ENCODE results near the gene SLC25A20.
"Not testable (repeated sequence)": the region's sequence is repeated elsewhere in the genome, so short reads cannot be mapped to it uniquely, and the experiment has no call there.

Gene SLC25A20, protein sequence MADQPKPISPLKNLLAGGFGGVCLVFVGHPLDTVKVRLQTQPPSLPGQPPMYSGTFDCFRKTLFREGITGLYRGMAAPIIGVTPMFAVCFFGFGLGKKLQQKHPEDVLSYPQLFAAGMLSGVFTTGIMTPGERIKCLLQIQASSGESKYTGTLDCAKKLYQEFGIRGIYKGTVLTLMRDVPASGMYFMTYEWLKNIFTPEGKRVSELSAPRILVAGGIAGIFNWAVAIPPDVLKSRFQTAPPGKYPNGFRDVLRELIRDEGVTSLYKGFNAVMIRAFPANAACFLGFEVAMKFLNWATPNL

DNA sequence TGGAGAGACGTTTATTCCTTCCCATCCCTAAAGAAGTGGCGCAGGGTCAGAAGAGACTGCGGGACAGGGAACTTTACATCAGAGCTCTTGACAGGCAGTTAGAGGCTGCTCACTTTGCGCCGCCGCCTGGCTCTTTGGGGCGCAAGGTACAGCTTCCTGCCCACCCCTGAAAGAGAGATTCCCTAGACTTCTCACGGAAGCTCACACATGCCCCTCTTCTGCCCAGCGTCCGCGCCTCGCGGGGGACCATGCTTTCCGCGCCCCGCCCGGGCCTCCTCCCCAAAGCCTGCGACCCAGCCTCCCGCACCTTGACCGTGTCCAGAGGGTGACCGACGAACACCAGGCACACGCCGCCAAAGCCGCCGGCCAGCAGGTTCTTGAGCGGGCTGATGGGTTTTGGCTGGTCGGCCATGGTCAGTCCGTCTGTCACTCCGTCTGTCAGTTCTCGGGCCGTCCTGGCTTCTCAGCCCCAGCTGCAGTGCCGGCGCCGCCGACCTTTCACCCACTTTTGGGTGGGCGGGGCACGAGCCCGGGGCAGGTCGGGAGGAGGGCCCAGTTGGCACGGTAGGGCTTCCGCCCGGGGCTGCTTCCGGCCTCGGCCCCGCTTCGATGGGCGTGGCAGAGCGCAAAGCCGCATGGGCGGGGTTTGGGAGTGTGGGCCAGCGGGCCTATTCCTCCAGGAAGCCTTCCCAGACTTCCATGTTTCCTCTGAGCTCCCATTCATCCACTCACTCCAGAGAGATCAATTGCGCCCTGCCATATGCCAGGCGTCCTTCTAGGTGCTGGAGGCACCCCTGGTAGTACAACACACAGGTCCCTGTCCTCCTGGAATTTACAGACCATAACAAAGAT, at the start of gene SLC25A20:
TSS of gene SLC25A20 (minus strand) at position 500 of the 852 bp plus-strand sequence. CDS start at position 412, 88 bp downstream.
- DNase-seq (ENCODE audit: low read depth) = peak; percentile 80

DNA sequence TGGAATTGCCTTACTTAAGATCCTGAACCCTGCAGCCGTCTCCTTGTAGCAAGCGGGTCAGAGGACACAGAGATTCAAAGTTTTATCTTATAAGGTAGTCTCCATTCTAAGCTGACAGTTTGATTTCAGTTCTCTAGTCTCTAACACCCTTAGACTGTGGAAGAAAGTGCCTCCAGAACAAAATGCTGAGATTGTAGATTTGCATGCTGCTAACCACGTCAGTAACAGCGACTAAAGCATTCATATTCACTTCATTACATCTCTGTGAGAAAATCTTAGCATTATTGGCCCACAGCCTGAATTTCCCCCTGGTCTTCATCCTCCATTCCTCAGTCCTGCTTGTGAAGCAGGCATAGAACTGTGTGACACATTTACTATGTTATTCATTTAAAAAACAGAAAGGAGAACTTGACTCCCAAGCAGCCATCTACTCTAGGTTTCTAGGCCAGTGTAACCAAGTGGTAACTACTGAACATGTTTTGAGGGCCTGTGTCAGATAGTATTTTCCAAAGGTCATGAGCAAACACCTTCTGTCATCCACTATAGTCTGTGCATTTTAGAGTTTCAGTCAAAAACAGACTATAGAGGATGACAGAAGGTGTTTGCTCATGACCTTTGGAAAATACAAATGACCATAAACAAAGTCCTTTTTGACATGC, 47.3 kb upstream of the SLC25A20 start:
- DNase-seq (ENCODE audit: low read depth) = no peak

DNA sequence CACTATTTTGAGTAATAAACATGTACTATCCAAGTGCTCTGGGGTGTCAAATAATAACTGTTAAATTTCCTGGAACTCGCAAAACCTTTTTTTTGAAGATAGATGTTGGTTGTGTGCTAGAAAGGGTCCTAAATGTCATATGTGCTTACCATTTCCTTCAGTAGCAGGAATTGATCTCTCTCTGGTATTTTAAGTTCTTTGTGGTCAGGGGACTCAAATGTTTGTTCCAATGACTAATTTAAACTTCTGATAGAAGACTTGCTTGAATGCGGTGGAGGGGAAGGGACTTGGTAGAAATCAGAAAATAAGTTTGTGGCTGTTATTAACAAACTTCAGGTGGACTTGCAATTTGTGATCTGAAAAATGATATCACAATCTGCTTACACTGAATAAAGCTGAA, 46.8 kb upstream of the SLC25A20 start:
- DNase-seq (ENCODE audit: low read depth) = no peak

DNA sequence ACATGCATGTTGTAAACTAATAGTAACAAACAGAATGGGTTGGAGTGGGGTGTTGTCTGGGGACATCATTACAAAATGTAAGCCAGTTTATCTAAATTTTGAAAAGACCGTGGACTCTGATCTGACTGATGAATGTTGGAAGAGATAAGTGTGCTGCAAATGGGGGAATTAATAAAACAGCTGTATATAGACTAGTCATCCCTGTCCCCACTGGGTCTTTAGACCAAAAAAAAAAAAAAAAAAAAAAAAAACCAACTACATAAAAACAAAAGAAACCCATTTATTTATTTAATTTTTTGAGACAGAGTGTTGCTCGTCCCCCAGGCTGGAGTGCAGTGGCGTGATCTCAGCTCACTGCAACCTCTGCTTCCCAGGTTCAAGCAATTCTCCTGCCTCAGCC, 40.0 kb upstream of the SLC25A20 start:
- no peak for DNase-seq (ENCODE audit: low read depth)

DNA sequence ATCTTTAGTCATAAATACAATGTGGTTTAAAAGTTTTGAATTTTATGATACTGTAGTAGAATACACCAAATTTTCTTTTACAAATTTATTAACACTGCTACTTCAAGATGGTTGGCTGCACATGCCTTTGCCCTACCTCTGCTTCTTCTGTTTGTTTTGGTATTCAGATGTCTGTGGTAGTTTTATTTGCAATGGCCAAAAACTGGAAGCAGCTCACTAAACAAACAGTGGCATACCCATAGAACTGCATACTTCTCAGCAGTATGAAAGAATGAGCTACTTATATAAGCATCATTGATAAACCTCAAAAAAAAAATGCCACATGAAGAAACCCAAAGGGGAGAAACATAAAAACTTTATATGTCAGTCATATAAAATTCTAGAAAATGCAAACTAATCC, 39.5 kb upstream of the SLC25A20 start:
- DNase-seq (ENCODE audit: low read depth) = no peak

DNA sequence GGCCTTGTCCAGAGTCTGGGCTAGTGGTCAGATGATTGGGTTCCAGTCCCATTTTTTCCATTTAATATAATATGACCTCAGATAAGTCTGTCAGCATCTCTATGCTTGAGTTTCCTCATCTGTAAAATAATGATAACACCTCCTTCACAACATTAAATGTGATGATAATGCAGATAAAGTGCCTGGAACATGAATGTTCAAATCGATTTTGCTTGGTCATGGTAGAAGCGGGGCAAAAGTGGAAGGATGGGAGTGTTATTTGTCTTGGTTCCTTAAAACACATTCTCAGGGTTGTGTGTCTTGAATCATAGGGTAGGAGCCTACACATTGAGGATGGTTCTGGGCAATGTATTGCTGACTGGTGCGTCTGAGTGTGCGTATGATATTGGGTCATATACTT, 36.8 kb upstream of the SLC25A20 start:
- DNase-seq (ENCODE audit: low read depth) = no peak

DNA sequence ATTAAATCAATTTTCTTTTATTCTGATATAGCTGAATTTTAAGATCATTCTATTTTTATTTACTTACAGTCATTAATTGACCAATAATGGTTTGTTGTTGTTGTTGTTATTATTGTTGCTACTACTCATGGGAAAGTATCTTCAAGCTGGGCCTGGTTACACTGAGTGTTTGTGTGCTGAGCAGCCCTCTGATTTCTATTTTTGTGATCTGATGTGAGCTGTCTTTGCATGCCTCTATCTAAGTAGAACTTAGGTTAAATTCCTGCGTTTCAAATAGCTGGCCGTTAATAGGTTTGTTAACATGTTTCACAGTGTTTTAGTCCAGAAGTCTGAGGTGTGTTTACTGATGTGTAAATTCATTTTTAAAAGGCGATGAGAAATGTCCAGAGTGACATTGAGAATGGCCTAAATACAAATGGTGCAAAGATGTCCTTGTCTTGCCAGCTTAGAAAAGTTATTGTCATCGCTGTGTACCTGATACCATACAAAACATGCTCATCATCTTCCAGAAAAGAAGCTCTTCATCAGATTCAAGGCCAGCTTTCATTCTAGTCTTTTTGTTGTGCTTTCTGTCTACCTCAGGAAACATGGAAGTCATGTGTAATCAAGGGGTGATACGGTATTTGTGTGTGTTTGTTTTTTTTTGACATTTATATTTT, 35.8 kb upstream of the SLC25A20 start:
- DNase-seq (ENCODE audit: low read depth) = no peak

DNA sequence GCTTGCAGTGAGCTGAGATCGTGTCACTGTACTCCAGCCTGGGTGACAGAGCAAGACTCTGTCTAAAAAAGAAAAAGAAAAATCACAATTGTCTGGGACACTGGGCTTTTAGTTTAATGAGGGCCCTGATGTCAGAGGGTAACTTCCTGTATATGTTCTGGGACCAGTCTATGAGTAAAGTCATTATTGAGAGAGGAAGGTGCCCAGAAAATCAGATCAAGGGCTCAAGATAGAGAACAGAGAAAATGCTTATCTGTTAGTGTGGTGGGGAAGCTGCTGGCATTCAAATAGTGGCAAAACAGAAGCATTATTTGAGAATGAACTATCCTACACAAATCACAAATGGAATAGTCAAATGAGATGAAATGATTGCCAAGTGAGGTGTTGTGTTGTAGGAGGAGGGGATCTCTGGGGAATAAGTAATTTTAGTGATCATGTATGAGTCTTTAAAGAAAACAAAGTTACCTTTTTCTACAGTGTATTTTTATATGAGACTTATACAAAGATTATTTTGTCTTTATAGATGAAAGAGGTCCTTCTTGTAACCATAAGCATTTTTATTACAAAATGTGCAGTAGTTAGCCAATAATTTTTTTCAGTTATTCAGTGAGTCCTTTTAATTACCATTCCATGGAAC, 33.4 kb upstream of the SLC25A20 start:
- no peak for DNase-seq (ENCODE audit: low read depth)

DNA sequence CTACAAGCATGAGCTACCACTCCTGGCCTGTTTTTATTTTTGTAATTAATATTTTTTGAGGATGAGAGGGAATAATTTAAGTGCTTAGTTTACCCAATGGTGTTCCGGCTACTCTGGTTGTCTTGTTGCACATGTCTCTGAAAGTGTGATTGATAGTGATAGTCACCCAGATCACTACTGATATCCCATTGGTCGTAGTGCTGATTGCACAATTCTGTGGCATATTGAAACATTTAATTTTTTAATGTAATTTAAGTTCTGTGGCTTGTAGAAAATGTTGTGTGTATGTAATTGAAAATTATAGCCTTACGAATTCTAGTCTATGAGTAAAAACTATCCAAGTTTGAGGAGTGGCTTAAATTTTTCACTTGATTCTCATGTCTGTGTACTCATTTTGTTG, 31.9 kb upstream of the SLC25A20 start:
- DNase-seq (ENCODE audit: low read depth) = no peak

DNA sequence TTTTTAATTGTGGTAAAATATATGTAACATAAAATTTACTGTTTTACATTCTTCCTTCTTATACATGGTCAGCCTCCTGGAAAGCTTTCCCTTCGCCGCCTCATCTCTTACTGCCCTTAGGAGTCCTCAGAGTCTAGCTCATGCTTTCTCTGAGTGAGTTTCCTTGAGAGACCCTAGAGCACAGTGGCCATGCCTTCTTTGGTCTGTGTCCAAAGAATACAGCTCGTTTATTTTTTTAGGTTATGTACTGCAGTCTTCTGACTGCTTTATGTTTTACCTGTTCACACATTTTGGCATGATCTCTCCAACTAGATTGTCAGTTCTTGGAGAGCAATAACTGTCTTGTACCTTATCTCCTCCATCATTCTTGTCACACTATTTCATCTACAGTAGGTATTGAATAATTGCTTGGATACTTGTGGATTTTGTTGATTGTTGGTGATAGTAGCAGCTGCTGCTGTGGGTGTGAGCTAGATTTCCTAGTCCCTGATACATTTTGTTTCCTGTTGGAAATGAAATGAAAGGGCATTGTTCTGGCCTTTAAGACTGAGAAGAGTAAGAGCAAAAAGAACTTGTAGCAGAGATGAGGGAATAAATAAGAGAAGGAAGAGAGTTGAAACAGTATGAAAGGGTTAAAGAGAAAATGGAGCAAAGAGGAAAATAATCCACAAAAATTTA, 30.8 kb upstream of the SLC25A20 start:
- DNase-seq (ENCODE audit: low read depth) = no peak

DNA sequence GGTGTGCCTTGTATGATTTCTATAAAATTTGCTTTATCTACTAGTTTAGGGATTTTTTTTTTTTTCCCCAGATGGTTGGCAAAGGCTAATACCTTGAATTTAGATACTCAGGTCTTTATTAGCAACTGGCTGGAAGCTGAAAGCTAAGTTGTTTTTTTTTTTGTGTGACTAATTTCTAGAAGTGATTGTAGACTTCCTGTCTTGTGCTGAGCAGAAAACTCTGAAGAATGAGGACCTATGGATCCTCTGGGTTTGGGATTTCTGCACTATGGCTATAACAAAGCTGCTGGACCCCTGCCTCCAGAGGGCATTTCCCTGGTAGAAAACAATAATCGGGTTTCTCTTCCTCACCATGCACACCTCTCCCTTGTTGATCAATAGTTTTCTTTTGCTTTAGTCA, 30.0 kb upstream of the SLC25A20 start:
- DNase-seq (ENCODE audit: low read depth) = peak; percentile 36

DNA sequence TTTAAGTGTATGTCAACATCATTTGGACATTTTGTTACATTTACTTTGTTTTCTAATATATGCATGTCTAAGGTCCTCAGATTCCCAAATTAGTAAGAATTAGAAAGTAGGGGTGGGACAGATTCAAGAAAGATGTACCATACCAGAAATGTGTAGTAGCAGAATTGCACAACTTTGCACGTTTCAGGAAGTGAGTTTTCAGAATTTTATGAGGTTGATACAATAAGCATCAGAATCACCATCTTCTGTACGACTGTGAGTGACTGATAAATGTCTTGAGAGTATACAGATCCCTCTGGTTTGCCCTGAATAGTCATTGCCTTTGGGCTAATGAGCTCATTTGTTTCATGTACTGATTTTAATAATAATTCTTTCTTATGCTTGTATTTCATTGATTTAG, 29.2 kb upstream of the SLC25A20 start:
- DNase-seq (ENCODE audit: low read depth) = peak; percentile 55

DNA sequence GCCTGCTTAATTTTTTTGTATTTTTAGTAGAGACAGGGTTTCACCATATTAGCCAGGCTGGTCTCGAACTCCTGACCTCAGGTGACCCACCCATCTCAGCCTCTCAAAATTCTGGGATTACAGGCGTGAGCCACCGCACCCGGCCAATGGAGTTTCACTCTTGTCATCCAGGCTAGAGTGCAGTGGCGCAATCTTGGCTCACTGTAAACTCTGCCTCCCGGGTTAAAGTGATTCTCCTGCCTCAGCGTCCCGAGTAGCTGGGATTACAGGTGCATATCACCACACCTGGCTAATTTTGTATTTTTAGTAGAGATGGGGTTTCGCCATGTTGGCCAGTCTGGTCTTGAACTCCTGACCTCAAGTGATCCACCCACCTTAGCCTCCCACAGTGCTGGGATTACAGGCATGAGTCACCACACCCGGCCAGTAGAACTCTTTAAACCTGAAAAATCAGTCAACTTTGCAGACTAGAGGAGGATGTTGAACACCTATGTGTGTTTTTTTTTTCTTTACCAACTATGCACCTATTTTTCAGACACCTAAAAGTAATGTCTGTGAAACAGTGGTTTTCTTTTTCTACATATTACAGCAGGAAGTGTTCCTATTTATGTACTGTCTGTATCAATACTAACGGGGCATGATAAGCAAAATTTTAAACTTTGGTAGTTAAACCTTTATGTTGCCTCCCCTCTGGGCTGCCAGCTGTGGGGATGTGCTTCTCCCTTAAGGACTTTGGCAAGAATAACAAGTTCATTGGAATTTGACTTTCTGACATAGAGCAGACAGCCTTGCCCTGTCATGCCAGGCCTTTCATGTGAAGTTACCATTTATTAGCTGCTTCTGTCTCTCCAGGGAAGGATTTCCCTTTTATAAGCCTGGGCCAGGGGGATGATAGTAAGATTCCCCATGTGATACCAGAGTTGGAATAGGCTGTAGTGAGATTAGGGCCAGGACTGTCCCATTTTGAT, 28.0 kb upstream of the SLC25A20 start:
- peak; percentile 32 for DNase-seq (ENCODE audit: low read depth)

DNA sequence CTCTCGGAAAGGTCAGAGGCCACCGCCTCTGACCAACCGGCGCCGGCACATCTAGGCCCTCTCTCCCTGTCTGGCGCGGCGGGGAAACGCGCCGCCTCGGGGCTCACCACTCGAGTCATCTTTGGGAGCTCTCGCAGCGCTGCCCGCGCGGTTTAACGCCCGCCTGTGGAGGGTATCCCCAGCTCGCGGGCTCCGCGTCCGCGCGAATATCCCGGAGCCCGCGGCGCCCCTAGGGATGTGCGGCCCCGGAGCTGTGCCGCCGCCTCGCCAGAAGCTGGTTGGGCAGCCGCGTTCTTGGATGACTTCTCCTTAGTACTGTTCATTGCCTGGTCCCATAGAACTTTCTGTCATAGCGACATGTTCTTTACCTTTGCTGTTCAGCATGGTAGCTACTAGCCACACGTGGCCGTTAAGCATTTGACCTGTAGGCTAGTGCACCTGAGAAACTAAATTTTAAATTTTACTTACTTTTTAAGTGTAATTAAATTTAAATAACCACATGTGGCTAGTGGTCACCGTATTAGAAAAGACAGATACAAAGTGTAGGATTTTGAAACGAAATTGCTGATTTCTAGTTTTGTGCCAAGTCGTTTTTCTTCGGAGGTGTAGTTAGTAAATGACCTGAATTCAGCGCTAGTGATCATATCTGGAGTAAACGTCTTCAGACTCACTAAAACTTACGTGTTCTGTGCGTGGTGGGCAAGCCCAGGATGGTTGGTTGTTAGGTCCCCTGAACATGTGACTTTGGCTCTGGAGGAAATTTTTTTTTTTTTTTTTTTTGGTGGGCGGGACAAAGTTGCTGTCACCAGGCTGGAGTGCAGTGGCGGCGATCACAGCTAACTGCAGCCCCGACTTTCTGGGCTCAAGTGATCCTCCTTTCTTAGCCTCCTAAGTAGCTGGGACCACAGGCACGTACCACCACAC, 20.8 kb upstream of the SLC25A20 start:
- peak; percentile 35 for DNase-seq (ENCODE audit: low read depth)

DNA sequence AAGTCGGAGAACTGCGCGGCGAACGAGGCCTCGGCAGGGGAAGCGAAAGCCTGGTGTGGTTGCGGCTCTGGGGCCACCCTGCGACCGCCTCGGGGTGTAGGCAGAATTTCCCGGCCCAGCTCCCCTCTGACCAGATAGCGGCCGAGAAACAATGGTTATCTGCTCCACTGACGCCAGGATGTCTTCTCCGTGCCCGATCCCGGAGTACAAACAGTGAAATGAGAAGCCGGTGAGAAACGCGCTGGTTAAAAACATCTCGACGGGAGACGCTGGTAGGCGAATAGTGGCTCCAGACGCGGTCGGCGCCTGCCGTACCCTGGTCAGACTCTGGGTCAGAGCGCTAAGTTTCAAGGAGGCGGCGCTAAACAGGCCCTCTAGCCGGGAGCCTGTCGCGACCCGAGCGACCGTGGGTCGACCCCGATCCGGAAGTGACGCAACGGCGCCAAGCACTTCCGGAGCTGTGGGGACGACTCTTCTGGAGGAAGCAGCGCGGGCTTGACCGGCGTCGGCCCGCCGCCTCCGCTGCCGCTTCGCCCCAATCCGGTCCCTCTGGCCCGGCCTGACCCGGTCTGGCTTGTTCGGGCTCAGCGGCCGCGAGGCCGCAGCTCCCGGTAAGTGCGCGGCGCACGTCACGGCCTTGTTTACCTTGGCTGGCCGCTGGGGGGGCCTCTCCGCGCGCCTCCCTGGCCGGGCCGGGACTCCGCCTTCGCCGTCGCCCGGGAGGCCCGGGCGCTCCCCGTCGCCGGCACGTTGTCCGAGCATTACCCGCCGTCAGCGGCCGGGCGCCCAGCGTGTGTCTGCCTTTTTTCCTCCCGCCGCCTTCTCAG, 19.9 kb upstream of the SLC25A20 start, which contains the start of gene ARIH2:
TSS of gene ARIH2 (plus strand) at position 455 of the 827 bp plus-strand sequence. CDS start 8,717 bp downstream, outside the sequence.
- DNase-seq (ENCODE audit: low read depth) = peak; percentile 92

DNA sequence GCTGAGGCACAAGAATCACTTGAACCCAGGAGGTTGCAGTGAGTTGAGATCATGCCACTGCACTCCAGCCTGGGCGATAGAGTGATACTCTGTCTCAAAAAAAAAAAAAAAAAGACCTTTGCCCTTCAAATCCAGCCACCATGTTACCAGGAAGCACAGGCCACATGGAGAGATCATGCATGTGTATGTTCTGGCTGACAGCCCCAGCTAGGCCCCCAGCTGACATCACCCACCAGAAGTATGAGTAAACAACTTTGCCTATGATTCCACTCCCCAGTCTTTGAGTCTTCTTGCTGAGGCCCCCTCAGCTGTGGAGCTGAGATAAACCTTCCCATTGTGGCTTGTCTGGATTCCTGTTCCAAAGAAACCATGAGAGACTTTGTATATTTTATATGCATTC, 16.6 kb upstream of the SLC25A20 start:
- peak; percentile 16 for DNase-seq (ENCODE audit: low read depth)

DNA sequence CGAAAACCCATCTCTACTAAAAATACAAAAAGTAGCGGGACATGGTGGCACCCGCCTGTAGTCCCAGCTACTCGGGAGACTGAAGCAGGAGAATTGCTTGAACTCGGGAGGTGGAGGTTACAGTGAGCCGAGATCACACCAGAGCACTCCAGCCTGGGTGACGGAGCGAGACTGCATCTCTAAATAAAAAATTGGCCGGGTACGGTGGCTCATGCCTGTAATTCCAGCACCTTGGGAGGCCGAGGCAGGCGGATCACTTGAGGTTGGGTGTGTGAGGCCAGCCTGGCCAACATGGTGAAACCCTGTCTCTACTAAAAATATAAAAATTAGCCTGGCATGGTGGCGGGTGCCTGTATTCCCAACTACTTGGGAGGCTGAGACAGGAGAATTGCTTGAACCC, 8.3 kb upstream of the SLC25A20 start:
- not testable (repeated sequence) for DNase-seq (ENCODE audit: low read depth)

DNA sequence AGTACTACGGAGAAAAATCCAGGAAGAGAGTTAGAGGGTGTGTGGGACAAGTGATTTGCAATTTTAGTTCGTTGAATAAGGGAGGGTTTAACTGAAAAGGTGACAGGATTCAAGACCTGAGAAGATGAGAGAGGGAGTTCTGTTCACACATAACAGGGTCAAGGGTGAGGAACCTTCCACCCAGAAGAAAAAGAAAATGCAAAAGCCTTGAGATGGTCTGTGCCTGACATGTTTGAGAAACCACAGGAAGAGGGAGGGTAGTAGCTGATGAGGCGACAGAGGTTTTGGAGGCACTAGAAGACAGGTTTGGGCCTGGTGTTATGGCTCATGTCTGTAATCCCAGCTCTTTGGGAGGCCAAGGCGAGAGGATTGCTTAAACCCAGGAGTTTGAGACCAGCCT, 591 bp upstream of the SLC25A20 start:
- DNase-seq (ENCODE audit: low read depth) = no peak
